Measurements from ENCODE around the gene MTRF1.
A peak's percentile ranks its signal among the peaks of the same experiment; 100 is the strongest.

MTRF1 gene

DNA sequence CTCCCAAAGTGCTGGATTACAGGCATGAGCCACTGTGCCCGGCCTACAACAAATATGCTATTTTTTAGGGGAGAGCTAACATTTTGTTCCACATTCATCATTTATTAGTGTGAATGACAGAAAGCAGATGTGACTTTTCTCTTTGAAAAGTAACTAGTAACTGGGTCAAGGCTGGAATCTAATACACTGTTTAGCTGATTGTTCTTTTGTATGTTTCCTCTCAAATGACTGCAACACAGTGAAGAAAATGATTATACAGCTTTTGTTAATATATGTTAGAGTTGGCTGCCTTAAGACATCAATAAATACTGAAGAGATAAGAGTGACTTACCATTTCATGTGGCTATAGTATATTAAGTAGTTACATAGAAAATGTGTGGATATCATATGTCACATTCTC is 27.0 kb downstream of the MTRF1 start:
- H3K27ac ChIP-seq, result no peak overlapping the region
- DNase-seq, result no peak
- TF ChIP-seq, protein P1, sequence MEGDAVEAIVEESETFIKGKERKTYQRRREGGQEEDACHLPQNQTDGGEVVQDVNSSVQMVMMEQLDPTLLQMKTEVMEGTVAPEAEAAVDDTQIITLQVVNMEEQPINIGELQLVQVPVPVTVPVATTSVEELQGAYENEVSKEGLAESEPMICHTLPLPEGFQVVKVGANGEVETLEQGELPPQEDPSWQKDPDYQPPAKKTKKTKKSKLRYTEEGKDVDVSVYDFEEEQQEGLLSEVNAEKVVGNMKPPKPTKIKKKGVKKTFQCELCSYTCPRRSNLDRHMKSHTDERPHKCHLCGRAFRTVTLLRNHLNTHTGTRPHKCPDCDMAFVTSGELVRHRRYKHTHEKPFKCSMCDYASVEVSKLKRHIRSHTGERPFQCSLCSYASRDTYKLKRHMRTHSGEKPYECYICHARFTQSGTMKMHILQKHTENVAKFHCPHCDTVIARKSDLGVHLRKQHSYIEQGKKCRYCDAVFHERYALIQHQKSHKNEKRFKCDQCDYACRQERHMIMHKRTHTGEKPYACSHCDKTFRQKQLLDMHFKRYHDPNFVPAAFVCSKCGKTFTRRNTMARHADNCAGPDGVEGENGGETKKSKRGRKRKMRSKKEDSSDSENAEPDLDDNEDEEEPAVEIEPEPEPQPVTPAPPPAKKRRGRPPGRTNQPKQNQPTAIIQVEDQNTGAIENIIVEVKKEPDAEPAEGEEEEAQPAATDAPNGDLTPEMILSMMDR (IDR thresholded peaks at IDR 0.05; ENCODE audit: low read depth, low read length, missing control alignments), result no peak
- H3K27me3 ChIP-seq (replicated peaks), result no peaks in the 10 kb centered on the region
- in situ Hi-C loops (cut with HindIII; ENCODE audit: low pct_ligation_motif_present, low sequenced_read_pairs), result no loop called here
- no peaks in the 10 kb centered on the region for H3K36me3 ChIP-seq (replicated peaks)
- no peak overlapping the region for H3K4me3 ChIP-seq (ENCODE audit: low read depth, low read length)

DNA sequence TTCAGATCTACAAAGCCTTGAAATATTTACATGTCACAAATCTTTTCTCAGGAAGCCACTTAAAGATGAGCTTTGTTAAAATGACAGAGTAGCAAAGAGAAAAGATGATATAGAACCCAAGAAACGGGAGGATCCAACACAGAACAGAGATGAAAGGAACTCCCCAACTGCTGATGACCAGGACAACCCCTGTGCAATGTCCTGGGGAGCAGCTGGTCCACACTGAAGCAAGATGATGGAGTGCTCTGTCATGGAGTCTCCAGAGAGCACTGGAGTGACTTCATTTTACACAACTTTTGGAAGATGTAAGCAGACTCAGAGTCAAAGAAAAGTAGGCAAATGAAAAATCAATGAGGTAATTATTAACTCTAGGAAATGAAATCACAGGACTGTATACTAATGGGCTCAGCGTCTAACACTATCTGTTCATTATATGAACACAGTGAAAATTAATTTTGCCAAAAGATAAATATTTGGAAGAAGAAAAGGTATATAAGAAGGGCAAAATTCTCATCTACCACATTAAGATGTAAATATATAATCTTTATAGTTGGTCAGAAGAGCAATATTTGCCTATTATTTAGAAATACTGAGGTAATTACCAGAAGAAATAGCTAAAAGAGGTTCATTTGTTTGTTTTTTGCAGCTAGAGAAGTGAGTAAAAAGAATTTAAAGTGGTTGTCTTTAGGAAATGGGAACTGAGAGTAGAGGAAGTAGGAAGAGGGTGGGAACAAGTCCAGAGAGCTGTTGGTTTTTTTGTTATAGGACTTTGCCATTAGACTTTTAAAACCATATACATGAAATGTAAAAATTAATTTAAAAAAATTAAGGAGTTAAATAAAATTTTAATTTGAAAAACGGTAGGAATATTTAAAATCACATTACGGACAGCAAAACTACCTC is 30.5 kb downstream of the MTRF1 start:
- H3K27ac ChIP-seq, result no peak overlapping the region
- H3K27me3 ChIP-seq (replicated peaks), result no peaks in the 10 kb centered on the region
- H3K36me3 ChIP-seq (replicated peaks), result no peaks in the 10 kb centered on the region
- DNase-seq, result no peak
- TF ChIP-seq, protein P1 (IDR thresholded peaks at IDR 0.05; ENCODE audit: low read depth, low read length, missing control alignments), result no peak
- in situ Hi-C loops (cut with HindIII; ENCODE audit: low pct_ligation_motif_present, low sequenced_read_pairs), result no loop called here
- no peak overlapping the region for H3K4me3 ChIP-seq (ENCODE audit: low read depth, low read length)

DNA sequence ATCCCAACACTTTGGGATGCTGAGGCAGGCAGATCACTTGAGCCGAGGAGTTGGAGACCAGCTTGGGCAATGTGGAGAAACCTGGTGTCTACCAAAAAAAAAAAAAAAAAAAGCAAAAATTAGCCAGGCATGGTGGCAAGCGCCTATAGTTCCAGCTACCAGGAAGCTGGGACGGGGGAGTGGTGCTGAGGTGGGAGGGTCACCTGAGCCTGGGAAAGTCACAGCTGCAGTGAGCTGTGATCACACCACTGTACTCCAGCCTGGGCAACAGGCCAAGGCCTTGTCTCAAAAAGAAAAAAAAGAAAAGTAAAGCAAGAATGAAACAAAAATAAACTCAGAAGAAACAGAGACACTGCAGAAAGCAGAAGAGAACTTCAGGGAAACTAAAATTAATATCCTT is 31.6 kb downstream of the MTRF1 start:
- no peaks in the 10 kb centered on the region for H3K27me3 ChIP-seq (replicated peaks)
- TF ChIP-seq, protein P1 (IDR thresholded peaks at IDR 0.05; ENCODE audit: low read depth, low read length, missing control alignments), result no peak
- H3K27ac ChIP-seq, result no peak overlapping the region
- no peaks in the 10 kb centered on the region for H3K36me3 ChIP-seq (replicated peaks)
- no peak overlapping the region for H3K4me3 ChIP-seq (ENCODE audit: low read depth, low read length)
- in situ Hi-C loops (cut with HindIII; ENCODE audit: low pct_ligation_motif_present, low sequenced_read_pairs), result no loop called here
- peak; percentile 40 for DNase-seq

DNA sequence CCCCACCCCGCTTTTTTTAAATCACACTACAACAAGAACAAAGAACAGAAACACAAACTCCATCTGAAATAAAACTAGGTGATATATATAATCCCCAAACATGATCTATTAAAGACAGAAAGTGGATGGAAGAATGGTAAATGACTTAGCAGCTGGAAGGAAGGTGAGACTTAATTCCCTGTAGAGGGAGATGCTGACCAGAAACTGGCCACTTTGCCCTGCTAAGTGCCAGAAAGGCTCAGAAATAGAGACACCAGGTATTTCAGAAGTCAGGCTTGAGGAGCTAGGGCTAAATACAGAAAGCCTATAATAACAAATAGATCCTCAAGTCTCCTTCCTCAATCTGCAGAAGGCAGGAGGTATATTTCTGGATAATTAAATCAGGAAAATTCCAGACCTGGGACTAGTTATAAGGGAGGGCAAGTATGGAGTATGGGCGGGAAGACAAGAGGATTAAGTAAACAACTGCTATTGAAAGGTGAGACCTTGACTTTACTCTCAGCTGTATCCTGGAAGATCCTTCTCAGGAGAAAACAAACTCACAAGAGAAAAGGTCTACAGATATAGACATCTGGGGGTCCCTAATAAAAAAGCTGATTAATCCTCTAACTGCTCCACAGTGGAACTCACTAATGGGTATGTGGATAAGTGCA is 32.2 kb downstream of the MTRF1 start:
- DNase-seq, result no peak
- no peaks in the 10 kb centered on the region for H3K27me3 ChIP-seq (replicated peaks)
- H3K27ac ChIP-seq, result no peak overlapping the region
- no peaks in the 10 kb centered on the region for H3K36me3 ChIP-seq (replicated peaks)
- in situ Hi-C loops (cut with HindIII; ENCODE audit: low pct_ligation_motif_present, low sequenced_read_pairs), result no loop called here
- no peak overlapping the region for H3K4me3 ChIP-seq (ENCODE audit: low read depth, low read length)
- TF ChIP-seq, protein P1 (IDR thresholded peaks at IDR 0.05; ENCODE audit: low read depth, low read length, missing control alignments), result no peak

DNA sequence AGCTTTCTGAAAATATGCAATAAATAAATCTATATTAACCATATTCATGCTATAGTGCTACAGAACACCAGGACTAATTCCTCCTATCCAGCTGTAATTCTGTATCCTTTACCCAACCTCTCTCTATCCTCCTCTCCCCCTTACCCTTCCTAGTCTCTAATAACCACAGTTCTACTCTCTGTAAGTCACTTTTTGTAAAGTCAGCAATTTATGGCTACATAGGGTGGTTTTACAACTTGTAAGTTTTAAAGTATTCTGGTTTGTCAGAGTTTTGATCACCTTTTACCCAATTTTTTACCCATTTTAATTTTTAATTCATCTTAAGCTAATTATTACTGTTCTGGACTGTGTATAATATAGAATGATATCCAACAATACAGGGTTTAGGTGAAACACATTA is 34.0 kb downstream of the MTRF1 start:
- TF ChIP-seq, protein P1 (IDR thresholded peaks at IDR 0.05; ENCODE audit: low read depth, low read length, missing control alignments), result no peak
- Histone ChIP-seq H3K27ac (no peak overlapping the region), H3K36me3 (replicated peaks) (no peaks in the 10 kb centered on the region), H3K4me3 (ENCODE audit: low read depth, low read length) (no peak overlapping the region), H3K27me3 (replicated peaks) (no peaks in the 10 kb centered on the region)
- in situ Hi-C loops (cut with HindIII; ENCODE audit: low pct_ligation_motif_present, low sequenced_read_pairs), result no loop called here
- DNase-seq, result no peak

Data from brain microvascular endothelial cell (primary cell).